ENCODE data around the gene BTBD1.
"Not testable (repeated sequence)": the region's sequence is repeated elsewhere in the genome, so short reads cannot be mapped to it uniquely, and the experiment has no call there.

Gene BTBD1

GRCh38 chr15:83061680-83062079 lies 5.4 kb downstream of the BTBD1 start:
- no peak for DNase-seq

- no peak for DNase-seq
Observed at GRCh38 chr15:83057696-83058376, 9.2 kb downstream of the BTBD1 start.

- DNase-seq: no peak
Observed at GRCh38 chr15:83057002-83057401, 10.1 kb downstream of the BTBD1 start.

- no peak for DNase-seq
Observed at GRCh38 chr15:83053151-83053550, 13.9 kb downstream of the BTBD1 start.

- DNase-seq: no peak
Observed at GRCh38 chr15:83046558-83047127, 20.4 kb downstream of the BTBD1 start.

GRCh38 chr15:83044156-83044555 lies 22.9 kb downstream of the BTBD1 start:
- no peak for DNase-seq

GRCh38 chr15:83039206-83039605 lies 27.8 kb downstream of the BTBD1 start:
- no peak for DNase-seq

GRCh38 chr15:83036253-83036652 lies 30.8 kb downstream of the BTBD1 start:
- no peak for DNase-seq

GRCh38 chr15:83031234-83031633 lies 35.8 kb downstream of the BTBD1 start:
- DNase-seq: not testable (repeated sequence)

GRCh38 chr15:83030021-83030420 lies 37.0 kb downstream of the BTBD1 start:
- no peak for DNase-seq

- no peak for DNase-seq
Observed at GRCh38 chr15:83018436-83018835, 48.6 kb downstream of the BTBD1 start.

GRCh38 chr15:83016906-83017305 lies 50.1 kb downstream of the BTBD1 start:
- no peak for DNase-seq

- no peak for DNase-seq
Observed at GRCh38 chr15:83015361-83015760, 51.7 kb downstream of the BTBD1 start.

GRCh38 chr15:83014205-83014653 lies 52.8 kb downstream of the BTBD1 start:
- no peak for DNase-seq

GRCh38 chr15:83012636-83013035 lies 54.4 kb downstream of the BTBD1 start:
- DNase-seq: no peak

GRCh38 chr15:83012076-83012426 lies 55.0 kb downstream of the BTBD1 start:
- DNase-seq: no peak

GRCh38 chr15:83011271-83012075 lies 55.6 kb downstream of the BTBD1 start, which contains the start of gene C15orf40:
Gene C15orf40, minus strand, starts transcription at chr15:83011639. Its CDS starts 32 bp downstream, at chr15:83011607.
- peak; percentile 93 for DNase-seq

- DNase-seq: no peak
Observed at GRCh38 chr15:83010709-83011270, 56.3 kb downstream of the BTBD1 start.

GRCh38 chr15:83000672-83001031 lies 66.4 kb downstream of the BTBD1 start:
- not testable (repeated sequence) for DNase-seq

GRCh38 chr15:82999905-83000671 lies 67.0 kb downstream of the BTBD1 start:
- peak; percentile 33 for DNase-seq

GRCh38 chr15:82999426-82999825 lies 67.6 kb downstream of the BTBD1 start:
- DNase-seq: no peak

- DNase-seq: no peak
Observed at GRCh38 chr15:82995938-82996337, 71.1 kb downstream of the BTBD1 start.

Measured in right kidney (tissue), 1 donor.